HepG2 (cell line): ENCODE data around the gene UGT1A4. TPM values are rescaled to one million over a fixed set of nuclear protein-coding genes. Genes with fewer than 3 reads are reported as not detected.
A peak's percentile ranks its signal among the peaks of the same experiment; 100 is the strongest.

Experiments
- BCL6 ChIP-seq: IDR thresholded peaks from 2 replicates; pipeline ENCODE4 v1.6.1; 2016; ENCODE audit warnings: missing genetic modification reagents, missing compliant biosample characterization
- CBX5 ChIP-seq: sonication (generic); formaldehyde crosslinking; IDR thresholded peaks from 2 replicates; pipeline ENCODE4 v1.4.0; 2020; ENCODE audit warnings: missing genetic modification reagents, borderline replicate concordance
- ELF1 ChIP-seq: sonication (generic); formaldehyde crosslinking; IDR thresholded peaks from 2 replicates; pipeline ENCODE4 v1.4.0; 2020; ENCODE audit warnings: missing genetic modification reagents
- HNF4A ChIP-seq: sonication (generic); formaldehyde crosslinking; IDR thresholded peaks from 2 replicates; pipeline ENCODE4 v1.4.0; 2020; ENCODE audit warnings: missing genetic modification reagents
- IKZF4 ChIP-seq: sonication (generic); formaldehyde crosslinking; IDR thresholded peaks from 2 replicates; pipeline ENCODE4 v1.5.1; 2020; ENCODE audit warnings: borderline replicate concordance, mild to moderate bottlenecking, low read depth, missing genetic modification reagents; ENCODE audit errors: not compliant biosample characterization
- IRF2 ChIP-seq: IDR thresholded peaks from 2 replicates; pipeline ENCODE4 v1.6.1; 2018; ENCODE audit warnings: missing genetic modification reagents, missing compliant biosample characterization
- MED1 ChIP-seq: sonication (generic); formaldehyde crosslinking; IDR thresholded peaks from 2 replicates; pipeline ENCODE4 v1.4.0; 2020; ENCODE audit warnings: missing genetic modification reagents
- RORA ChIP-seq: sonication (generic); formaldehyde crosslinking; IDR thresholded peaks from 2 replicates; pipeline ENCODE4 v1.5.0; 2020; ENCODE audit warnings: mild to moderate bottlenecking, missing genetic modification reagents, moderate library complexity
- XRCC5 ChIP-seq: fragments of 200-400 bp; formaldehyde crosslinking; optimal IDR thresholded peaks from 2 replicates; pipeline ENCODE3; 2017; ENCODE audit warnings: mild to moderate bottlenecking, low read length
- ZBTB7B ChIP-seq: sonication (generic); formaldehyde crosslinking; IDR thresholded peaks from 2 replicates; pipeline ENCODE4 v1.4.0; 2020; ENCODE audit warnings: missing genetic modification reagents
- ZNF207 ChIP-seq: fragments of 450-650 bp; IDR thresholded peaks from 2 replicates; pipeline ENCODE4 v1.6.1; 2016; ENCODE audit warnings: antibody characterized with exemption, borderline replicate concordance
- ZNF598 ChIP-seq: sonication (generic); formaldehyde crosslinking; IDR thresholded peaks from 2 replicates; pipeline ENCODE4 v1.5.1; 2020; ENCODE audit warnings: mild to moderate bottlenecking, missing genetic modification reagents, borderline replicate concordance
- ZNF660 ChIP-seq: sonication (generic); formaldehyde crosslinking; IDR thresholded peaks from 2 replicates; pipeline ENCODE4 v1.5.1; 2020; ENCODE audit warnings: mild to moderate bottlenecking, low read depth, missing genetic modification reagents, borderline replicate concordance
- ZNF749 ChIP-seq: sonication (generic); formaldehyde crosslinking; IDR thresholded peaks from 2 replicates; pipeline ENCODE4 v1.8.0; 2022; ENCODE audit warnings: mild to moderate bottlenecking, missing genetic modification reagents, moderate library complexity, borderline replicate concordance
- polyA plus RNA-seq, 8 experiments: library from polyadenylated mRNA; depleted of rRNA in 3 of 8; stranded (reverse) in 7 of 8; unstranded in 1 of 8; fragments of >200 nt; fragmentation: Illumina TruSeq in 4 of 8; extraction: Trizol in 4 of 8; gene quantifications; 2 replicates each; pipeline versions ENCODE4 v1.2.1 to v1.2.3, GENCODE V29; 2011 to 2016; ENCODE audit warnings: low read depth in 4 of 8, missing spikeins in 1 of 8, mixed read lengths in 1 of 8; ENCODE audit not compliant: insufficient read depth in 1 of 8
- total RNA-seq, 5 experiments: library from RNA; depleted of rRNA; stranded (reverse); fragments of >200 nt; fragmentation: Illumina TruSeq; extraction: Trizol; gene quantifications; 2 replicates each; pipeline ENCODE4 v1.2.3, GENCODE V29; 2016; ENCODE audit warnings: low read depth in 1 of 5
- TF ChIP-seq, protein P1 (sequence below): IDR thresholded peaks from 2 replicates; pipeline ENCODE4 v1.6.1; 2016; ENCODE audit warnings: mild to moderate bottlenecking
- TF ChIP-seq, protein P2 (sequence below): sonication (generic); formaldehyde crosslinking; IDR thresholded peaks from 2 replicates; pipeline ENCODE4 v1.5.0; 2020; ENCODE audit warnings: mild to moderate bottlenecking, missing genetic modification reagents
- TF ChIP-seq, protein P3 (sequence below): sonication (generic); formaldehyde crosslinking; IDR thresholded peaks from 2 replicates; pipeline ENCODE4 v1.4.0; 2020; ENCODE audit warnings: missing genetic modification reagents, borderline replicate concordance

UGT1A4 gene
- total and polyA plus RNA-seq, 2 of the 13 experiments (the other 11 are each of a cell fraction or from before 2014, with no cell fraction given) = not detected

DNA sequence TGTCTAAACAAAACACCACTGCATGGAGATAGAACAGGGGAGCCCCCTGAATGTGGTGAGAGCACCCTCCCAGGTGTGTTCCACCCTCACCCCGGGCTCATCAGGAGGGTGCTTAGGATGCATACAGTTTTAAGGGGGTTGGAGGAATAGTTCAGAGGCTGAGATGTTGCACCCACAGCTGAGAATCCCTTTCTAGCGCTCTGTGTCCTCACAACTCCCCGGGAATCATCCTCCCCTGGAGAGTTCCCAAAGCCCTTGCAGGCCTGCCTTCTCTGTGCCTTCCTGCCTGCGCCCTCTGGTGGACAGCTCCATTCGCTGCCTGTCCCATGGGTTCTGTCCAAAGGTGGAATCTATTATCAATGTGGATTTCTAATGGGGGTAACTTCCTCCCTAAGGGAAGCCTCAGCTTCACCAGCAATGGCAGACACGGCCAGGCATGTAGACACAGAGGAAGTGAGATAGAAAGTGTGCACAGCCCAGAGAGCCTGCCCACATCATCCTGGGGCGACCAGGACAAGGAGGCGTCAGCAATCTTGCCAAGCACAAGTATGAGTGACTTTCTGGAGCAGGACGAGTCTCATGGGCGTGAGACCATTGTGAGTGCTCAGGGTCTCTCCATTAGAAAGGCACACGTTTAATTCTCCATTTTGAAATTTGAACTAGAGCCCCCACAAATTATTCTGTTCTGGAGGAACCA, 7.1 kb upstream of the UGT1A4 start (continued):
- TF ChIP-seq, protein P1, sequence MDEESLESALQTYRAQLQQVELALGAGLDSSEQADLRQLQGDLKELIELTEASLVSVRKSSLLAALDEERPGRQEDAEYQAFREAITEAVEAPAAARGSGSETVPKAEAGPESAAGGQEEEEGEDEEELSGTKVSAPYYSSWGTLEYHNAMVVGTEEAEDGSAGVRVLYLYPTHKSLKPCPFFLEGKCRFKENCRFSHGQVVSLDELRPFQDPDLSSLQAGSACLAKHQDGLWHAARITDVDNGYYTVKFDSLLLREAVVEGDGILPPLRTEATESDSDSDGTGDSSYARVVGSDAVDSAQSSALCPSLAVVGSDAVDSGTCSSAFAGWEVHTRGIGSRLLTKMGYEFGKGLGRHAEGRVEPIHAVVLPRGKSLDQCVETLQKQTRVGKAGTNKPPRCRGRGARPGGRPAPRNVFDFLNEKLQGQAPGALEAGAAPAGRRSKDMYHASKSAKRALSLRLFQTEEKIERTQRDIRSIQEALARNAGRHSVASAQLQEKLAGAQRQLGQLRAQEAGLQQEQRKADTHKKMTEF (CRISPR knock-in tag) = no peak
- TF ChIP-seq ZNF749 (no peak), ZNF207 (no peak), HNF4A (peak; percentile 34; the same call in 1 of the 2 replicates), MED1 (CRISPR knock-in tag) (peak; percentile 16; the same call in 1 of the 2 replicates), ZNF660 (CRISPR knock-in tag) (no peak), ZBTB7B (no peak), XRCC5 (peak; percentile 70), CBX5 (CRISPR knock-in tag) (0 out of 2 replicates have a peak, but pooled peaks have one; percentile 49), ELF1 (CRISPR knock-in tag) (0 out of 2 replicates have a peak, but pooled peaks have one; percentile 22), IRF2 (CRISPR knock-in tag) (0 out of 2 replicates have a peak, but pooled peaks have one; percentile 22), IKZF4 (peak; percentile 40), BCL6 (CRISPR knock-in tag) (no peak), ZNF598 (CRISPR knock-in tag) (peak; percentile 56; the same call in 1 of the 2 replicates), RORA (CRISPR knock-in tag) (no peak)
- TF ChIP-seq, protein P2, sequence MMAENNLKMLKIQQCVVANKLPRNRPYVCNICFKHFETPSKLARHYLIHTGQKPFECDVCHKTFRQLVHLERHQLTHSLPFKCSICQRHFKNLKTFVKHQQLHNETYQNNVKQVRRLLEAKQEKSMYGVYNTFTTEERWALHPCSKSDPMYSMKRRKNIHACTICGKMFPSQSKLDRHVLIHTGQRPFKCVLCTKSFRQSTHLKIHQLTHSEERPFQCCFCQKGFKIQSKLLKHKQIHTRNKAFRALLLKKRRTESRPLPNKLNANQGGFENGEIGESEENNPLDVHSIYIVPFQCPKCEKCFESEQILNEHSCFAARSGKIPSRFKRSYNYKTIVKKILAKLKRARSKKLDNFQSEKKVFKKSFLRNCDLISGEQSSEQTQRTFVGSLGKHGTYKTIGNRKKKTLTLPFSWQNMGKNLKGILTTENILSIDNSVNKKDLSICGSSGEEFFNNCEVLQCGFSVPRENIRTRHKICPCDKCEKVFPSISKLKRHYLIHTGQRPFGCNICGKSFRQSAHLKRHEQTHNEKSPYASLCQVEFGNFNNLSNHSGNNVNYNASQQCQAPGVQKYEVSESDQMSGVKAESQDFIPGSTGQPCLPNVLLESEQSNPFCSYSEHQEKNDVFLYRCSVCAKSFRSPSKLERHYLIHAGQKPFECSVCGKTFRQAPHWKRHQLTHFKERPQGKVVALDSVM (CRISPR knock-in tag) = 0 out of 2 replicates have a peak, but pooled peaks have one; percentile 15
- TF ChIP-seq, protein P3, sequence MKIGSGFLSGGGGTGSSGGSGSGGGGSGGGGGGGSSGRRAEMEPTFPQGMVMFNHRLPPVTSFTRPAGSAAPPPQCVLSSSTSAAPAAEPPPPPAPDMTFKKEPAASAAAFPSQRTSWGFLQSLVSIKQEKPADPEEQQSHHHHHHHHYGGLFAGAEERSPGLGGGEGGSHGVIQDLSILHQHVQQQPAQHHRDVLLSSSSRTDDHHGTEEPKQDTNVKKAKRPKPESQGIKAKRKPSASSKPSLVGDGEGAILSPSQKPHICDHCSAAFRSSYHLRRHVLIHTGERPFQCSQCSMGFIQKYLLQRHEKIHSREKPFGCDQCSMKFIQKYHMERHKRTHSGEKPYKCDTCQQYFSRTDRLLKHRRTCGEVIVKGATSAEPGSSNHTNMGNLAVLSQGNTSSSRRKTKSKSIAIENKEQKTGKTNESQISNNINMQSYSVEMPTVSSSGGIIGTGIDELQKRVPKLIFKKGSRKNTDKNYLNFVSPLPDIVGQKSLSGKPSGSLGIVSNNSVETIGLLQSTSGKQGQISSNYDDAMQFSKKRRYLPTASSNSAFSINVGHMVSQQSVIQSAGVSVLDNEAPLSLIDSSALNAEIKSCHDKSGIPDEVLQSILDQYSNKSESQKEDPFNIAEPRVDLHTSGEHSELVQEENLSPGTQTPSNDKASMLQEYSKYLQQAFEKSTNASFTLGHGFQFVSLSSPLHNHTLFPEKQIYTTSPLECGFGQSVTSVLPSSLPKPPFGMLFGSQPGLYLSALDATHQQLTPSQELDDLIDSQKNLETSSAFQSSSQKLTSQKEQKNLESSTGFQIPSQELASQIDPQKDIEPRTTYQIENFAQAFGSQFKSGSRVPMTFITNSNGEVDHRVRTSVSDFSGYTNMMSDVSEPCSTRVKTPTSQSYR (CRISPR knock-in tag) = no peak
